ENCODE measurements around the gene CUBN. TPM values are rescaled to one million over a fixed set of nuclear protein-coding genes. Genes with fewer than 3 reads are reported as not detected.

The CUBN gene
- total RNA-seq, 1 experiment from 2014 or later: 1.3 TPM

DNA sequence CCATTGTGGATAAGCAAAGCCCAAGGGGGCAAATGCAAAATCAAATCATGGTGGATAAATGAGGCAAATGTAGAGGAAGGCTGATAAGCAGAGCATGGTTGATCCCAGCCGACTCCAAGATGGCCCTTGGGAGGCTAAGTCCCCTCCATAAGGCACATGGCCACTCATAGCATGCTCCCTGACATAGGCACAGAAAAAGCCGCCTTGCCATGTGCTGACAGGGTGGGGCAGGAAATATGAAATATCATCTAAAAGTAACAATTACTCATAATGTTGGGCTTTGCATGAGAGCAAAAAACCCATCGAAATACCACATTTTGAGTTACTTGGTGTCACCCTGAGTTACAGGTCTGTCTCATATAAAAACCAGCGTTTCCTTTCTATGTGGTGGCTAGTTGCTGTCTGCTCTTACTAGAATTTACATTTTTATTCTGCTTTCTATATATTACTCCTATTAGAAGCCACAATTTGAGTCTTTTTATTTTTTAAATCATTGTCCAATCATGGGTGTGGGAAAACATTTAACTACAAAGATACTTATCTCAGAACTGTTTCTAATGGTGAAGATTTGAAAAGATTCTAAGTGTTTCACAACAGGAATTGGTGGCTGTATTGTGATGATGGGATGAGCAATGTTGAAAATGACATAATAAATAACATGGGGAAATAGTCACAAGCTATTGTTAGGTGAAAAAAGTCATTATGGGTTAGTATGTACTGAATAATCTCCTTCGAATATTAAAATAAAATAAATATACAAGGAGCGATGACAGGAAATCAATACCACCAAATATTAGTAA lies 102.7 kb downstream of the CUBN start:
- ChIA-PET POLR2A (interaction anchor here (0.5 to 0.6 kb wide), 2 partner anchors 87 to 226 kb away, joined by 3 to 9 read pairs; no protein-coding TSS in a partner anchor), CTCF (no interaction called here)
- DNase-seq (ENCODE audit: low read depth, low spot score): no peak
- H3K27ac ChIP-seq (ENCODE audit: low read length): peak overlapping the region; percentile 99
- no peaks in the 10 kb centered on the region for H3K27me3 ChIP-seq (ENCODE audit: control insufficient read depth, insufficient read depth, low read length)
- no peak for ATAC-seq
- TF ChIP-seq SIN3A (IDR thresholded peaks at IDR 0.05; ENCODE audit: borderline replicate concordance, insufficient read depth, low read depth, low read length): no peak
- TF ChIP-seq POLR2AphosphoS5 (IDR thresholded peaks at IDR 0.05; ENCODE audit: low read depth, low read length): no peak
- TF ChIP-seq, protein P1, sequence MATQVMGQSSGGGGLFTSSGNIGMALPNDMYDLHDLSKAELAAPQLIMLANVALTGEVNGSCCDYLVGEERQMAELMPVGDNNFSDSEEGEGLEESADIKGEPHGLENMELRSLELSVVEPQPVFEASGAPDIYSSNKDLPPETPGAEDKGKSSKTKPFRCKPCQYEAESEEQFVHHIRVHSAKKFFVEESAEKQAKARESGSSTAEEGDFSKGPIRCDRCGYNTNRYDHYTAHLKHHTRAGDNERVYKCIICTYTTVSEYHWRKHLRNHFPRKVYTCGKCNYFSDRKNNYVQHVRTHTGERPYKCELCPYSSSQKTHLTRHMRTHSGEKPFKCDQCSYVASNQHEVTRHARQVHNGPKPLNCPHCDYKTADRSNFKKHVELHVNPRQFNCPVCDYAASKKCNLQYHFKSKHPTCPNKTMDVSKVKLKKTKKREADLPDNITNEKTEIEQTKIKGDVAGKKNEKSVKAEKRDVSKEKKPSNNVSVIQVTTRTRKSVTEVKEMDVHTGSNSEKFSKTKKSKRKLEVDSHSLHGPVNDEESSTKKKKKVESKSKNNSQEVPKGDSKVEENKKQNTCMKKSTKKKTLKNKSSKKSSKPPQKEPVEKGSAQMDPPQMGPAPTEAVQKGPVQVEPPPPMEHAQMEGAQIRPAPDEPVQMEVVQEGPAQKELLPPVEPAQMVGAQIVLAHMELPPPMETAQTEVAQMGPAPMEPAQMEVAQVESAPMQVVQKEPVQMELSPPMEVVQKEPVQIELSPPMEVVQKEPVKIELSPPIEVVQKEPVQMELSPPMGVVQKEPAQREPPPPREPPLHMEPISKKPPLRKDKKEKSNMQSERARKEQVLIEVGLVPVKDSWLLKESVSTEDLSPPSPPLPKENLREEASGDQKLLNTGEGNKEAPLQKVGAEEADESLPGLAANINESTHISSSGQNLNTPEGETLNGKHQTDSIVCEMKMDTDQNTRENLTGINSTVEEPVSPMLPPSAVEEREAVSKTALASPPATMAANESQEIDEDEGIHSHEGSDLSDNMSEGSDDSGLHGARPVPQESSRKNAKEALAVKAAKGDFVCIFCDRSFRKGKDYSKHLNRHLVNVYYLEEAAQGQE (IDR thresholded peaks at IDR 0.05; ENCODE audit: insufficient read depth in 1 of 2, low read depth in 2 of 2, low read length in 1 of 2): no peak
- TF ChIP-seq, protein P2, sequence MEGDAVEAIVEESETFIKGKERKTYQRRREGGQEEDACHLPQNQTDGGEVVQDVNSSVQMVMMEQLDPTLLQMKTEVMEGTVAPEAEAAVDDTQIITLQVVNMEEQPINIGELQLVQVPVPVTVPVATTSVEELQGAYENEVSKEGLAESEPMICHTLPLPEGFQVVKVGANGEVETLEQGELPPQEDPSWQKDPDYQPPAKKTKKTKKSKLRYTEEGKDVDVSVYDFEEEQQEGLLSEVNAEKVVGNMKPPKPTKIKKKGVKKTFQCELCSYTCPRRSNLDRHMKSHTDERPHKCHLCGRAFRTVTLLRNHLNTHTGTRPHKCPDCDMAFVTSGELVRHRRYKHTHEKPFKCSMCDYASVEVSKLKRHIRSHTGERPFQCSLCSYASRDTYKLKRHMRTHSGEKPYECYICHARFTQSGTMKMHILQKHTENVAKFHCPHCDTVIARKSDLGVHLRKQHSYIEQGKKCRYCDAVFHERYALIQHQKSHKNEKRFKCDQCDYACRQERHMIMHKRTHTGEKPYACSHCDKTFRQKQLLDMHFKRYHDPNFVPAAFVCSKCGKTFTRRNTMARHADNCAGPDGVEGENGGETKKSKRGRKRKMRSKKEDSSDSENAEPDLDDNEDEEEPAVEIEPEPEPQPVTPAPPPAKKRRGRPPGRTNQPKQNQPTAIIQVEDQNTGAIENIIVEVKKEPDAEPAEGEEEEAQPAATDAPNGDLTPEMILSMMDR (IDR thresholded peaks at IDR 0.05): no peak
- no peak for TF ChIP-seq TCF7L2 (IDR thresholded peaks at IDR 0.05; ENCODE audit: low read depth, low read length)
- in situ Hi-C loops (cut with HindIII; ENCODE audit: low pct_unique_long_range_greater_than_20kb, low sequenced_read_pairs) (no loop called here), intact Hi-C loops (cut with micrococcal nuclease; ENCODE audit: unreplicated experiment) (loop anchor here (10.0 kb wide), 2 partner anchors 62 to 208 kb away; no protein-coding TSS in a partner anchor)
- H3K36me3 ChIP-seq (ENCODE audit: control insufficient read depth, insufficient read depth, low read length): no peaks in the 10 kb centered on the region
- no TSS peak for BruUV-seq (replicated peaks)
- H3K4me1 ChIP-seq (ENCODE audit: control insufficient read depth, insufficient read depth, low read length): peaks cover 69% of the 10 kb centered on the region
- no peak overlapping the region for H3K4me3 ChIP-seq (ENCODE audit: low read depth in 2 of 2, low read length in 2 of 2)
- no peaks in the 10 kb centered on the region; the same call in 1 of the 2 replicates for H3K9me3 ChIP-seq (ENCODE audit: control insufficient read depth, insufficient read depth, low read depth, low read length)

DNA sequence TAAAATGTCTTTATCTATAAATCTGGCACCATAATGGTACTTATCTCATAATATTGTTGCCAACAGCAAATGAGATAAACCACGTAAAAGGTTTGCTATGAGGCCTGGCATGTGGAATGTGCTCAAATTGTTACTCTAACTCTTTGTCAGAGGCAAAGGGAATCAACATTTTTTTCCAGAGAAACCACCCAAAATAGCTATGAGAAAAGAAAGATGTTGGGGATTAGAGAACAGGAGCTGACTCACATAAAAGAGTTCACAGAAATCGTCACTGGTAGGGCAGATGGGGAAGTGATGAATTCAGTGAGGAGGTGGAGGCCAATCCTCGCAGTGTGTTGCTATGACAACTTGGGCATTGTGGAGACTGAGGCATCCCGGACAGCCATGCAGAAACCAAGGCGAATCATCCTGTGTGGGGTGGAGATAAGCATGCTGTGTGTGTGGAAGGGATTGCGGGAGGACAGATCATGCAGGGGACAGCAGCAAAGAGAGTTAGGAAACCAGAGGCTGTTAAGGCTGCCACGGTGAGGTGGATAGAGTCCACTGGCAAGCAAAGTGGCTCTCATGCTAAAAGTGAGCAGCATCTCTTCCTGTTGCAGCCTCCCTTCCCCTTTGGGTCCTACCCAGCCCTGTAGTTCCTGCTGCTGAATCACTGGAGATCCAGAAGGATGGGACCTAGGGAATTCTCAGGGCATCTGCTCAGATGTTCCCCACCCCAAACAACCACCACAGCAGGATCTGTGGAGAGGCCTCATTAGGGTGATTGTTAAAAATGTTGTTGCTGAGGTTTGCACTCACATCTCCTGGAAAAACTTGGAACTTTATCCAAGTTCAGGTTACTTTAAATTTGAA lies 103.9 kb downstream of the CUBN start:
- ATAC-seq (peak; percentile 10; the same call in 1 of the 2 replicates), DNase-seq (ENCODE audit: low read depth, low spot score) (no peak)
- H3K27me3 ChIP-seq (ENCODE audit: control insufficient read depth, insufficient read depth, low read length): no peaks in the 10 kb centered on the region
- no peak for TF ChIP-seq TCF7L2 (IDR thresholded peaks at IDR 0.05; ENCODE audit: low read depth, low read length)
- no peak for TF ChIP-seq SIN3A (IDR thresholded peaks at IDR 0.05; ENCODE audit: borderline replicate concordance, insufficient read depth, low read depth, low read length)
- no peak for TF ChIP-seq POLR2AphosphoS5 (IDR thresholded peaks at IDR 0.05; ENCODE audit: low read depth, low read length)
- TF ChIP-seq, protein P2 (IDR thresholded peaks at IDR 0.05): no peak
- TF ChIP-seq, protein P1 (IDR thresholded peaks at IDR 0.05; ENCODE audit: insufficient read depth in 1 of 2, low read depth in 2 of 2, low read length in 1 of 2): no peak
- BruUV-seq (replicated peaks): no TSS peak
- no peaks in the 10 kb centered on the region for H3K9me3 ChIP-seq (ENCODE audit: control insufficient read depth, insufficient read depth, low read depth, low read length)
- H3K27ac ChIP-seq (ENCODE audit: low read length): peak overlapping the region; percentile 99
- in situ Hi-C loops (cut with HindIII; ENCODE audit: low pct_unique_long_range_greater_than_20kb, low sequenced_read_pairs): no loop called here
- H3K4me3 ChIP-seq (ENCODE audit: low read depth in 2 of 2, low read length in 2 of 2): no peak overlapping the region
- no peaks in the 10 kb centered on the region for H3K36me3 ChIP-seq (ENCODE audit: control insufficient read depth, insufficient read depth, low read length)
- H3K4me1 ChIP-seq (ENCODE audit: control insufficient read depth, insufficient read depth, low read length): peaks cover 78% of the 10 kb centered on the region
- ChIA-PET CTCF (no interaction called here), POLR2A (interaction anchor here (0.6 kb wide), 1 partner anchor 227 kb away, joined by 9 read pairs; no protein-coding TSS in a partner anchor)
- intact Hi-C loops (cut with micrococcal nuclease; ENCODE audit: unreplicated experiment): loop anchor here (10.0 kb wide), 2 partner anchors 61 to 209 kb away; no protein-coding TSS in a partner anchor

Measured in Panc1 (cell line).